ENCODE results near the gene TMA7. TPM values are rescaled to one million over a fixed set of nuclear protein-coding genes. Genes with fewer than 3 reads are reported as not detected.

Gene TMA7
- total and polyA plus RNA-seq, 9 of the 15 experiments (the other 6 are each of a cell fraction or from before 2014, with no cell fraction given) = 209 to 1,003 (median 486) TPM

GRCh38 chr3:48465531-48466378, 25.7 kb downstream of the TMA7 start (continued):
- TF ChIP-seq AFF4 (CRISPR knock-in tag; IDR thresholded peaks at IDR 0.05) (no peak), CHD1 (IDR thresholded peaks at IDR 0.05; ENCODE audit: low read length) (no peak), CTBP1 (IDR thresholded peaks at IDR 0.05; ENCODE audit: borderline replicate concordance) (peak; percentile 82), ZNF318 (IDR thresholded peaks at IDR 0.05; ENCODE audit: borderline replicate concordance in 1 of 2, low read depth in 1 of 2) (no peak), PHB2 (IDR thresholded peaks at IDR 0.05; ENCODE audit: low read depth) (no peak), ZC3H11A (IDR thresholded peaks at IDR 0.05; ENCODE audit: low read depth, low read length) (no peak), WHSC1 (IDR thresholded peaks at IDR 0.05; ENCODE audit: low read length) (no peak), RBBP5 (IDR thresholded peaks at IDR 0.05; ENCODE audit: borderline replicate concordance, insufficient read depth, low read length, poor library complexity, severe bottlenecking) (no peak)
- TF ChIP-seq, protein P1, sequence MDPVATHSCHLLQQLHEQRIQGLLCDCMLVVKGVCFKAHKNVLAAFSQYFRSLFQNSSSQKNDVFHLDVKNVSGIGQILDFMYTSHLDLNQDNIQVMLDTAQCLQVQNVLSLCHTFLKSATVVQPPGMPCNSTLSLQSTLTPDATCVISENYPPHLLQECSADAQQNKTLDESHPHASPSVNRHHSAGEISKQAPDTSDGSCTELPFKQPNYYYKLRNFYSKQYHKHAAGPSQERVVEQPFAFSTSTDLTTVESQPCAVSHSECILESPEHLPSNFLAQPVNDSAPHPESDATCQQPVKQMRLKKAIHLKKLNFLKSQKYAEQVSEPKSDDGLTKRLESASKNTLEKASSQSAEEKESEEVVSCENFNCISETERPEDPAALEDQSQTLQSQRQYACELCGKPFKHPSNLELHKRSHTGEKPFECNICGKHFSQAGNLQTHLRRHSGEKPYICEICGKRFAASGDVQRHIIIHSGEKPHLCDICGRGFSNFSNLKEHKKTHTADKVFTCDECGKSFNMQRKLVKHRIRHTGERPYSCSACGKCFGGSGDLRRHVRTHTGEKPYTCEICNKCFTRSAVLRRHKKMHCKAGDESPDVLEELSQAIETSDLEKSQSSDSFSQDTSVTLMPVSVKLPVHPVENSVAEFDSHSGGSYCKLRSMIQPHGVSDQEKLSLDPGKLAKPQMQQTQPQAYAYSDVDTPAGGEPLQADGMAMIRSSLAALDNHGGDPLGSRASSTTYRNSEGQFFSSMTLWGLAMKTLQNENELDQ (CRISPR knock-in tag; IDR thresholded peaks at IDR 0.05; ENCODE audit: borderline replicate concordance) = no peak

Data from K562 (cell line).